GM12878 (cell line): Measurements from ENCODE around the gene CYB5D1. TPM values are rescaled to one million over a fixed set of nuclear protein-coding genes. Genes with fewer than 3 reads are reported as not detected.

Experiments used
- ATAC-seq: fragments of 200-7000 bp; cut with Tn5 transposase; 3 replicates; pipeline ENCODE4 v1.9.1; 2020; ENCODE audit warnings: mild to moderate bottlenecking, moderate library complexity
- BruUV-seq: library from RNA; stranded (reverse); fragments of 400-500 nt; replicated peaks from 2 replicates; lab custom pipeline; 2021; lab: Mats Ljungman, UMichigan
- CTCF ChIA-PET: fragments of 300-600 bp; sonication (Branson Sonifier 250); formaldehyde crosslinking; extraction: SDS; loops from one replicate; lab custom pipeline; 2021; ENCODE audit warnings: inconsistent platforms; lab: Yijun Ruan, JAX
- POLR2A ChIA-PET: fragments of 350-600 bp; formaldehyde crosslinking; extraction: SDS; loops from one replicate; lab custom pipeline; 2021; ENCODE audit warnings: inconsistent platforms; lab: Charles Lee
- RAD21 ChIA-PET: fragments of 300-600 bp; sonication (Branson Sonifier 250); formaldehyde crosslinking; loops from one replicate; lab custom pipeline; 2023; ENCODE audit warnings: antibody characterized with exemption; ENCODE audit not compliant: unreplicated experiment; lab: Charles Lee
- SMC1A ChIA-PET: fragments of 300-600 bp; sonication (Branson Sonifier 250); formaldehyde crosslinking; loops from one replicate; lab custom pipeline; 2023; ENCODE audit not compliant: unreplicated experiment, uncharacterized antibody; lab: Charles Lee
- DNase-seq: peaks from one replicate; pipeline ENCODE4 v3.0.0-alpha.2; 2011; ENCODE audit warnings: low read depth, low spot score
- FAIRE-seq: peaks from 3 replicates; lab custom pipeline; 2011; peaks lifted over from hg19 to GRCh38; lab: Jason Lieb, UNC
- H2AFZ ChIP-seq: 2 replicates; pipeline ENCODE4 v1.6.0; 2011; ENCODE audit warnings: low read depth, low read length, control low read depth; ENCODE audit not compliant: control insufficient read depth
- H3K27ac ChIP-seq: 2 replicates; pipeline ENCODE4 v1.5.1; 2011; ENCODE audit warnings: control low read depth; ENCODE audit not compliant: control insufficient read depth, insufficient read depth
- H3K27me3 ChIP-seq, 2 experiments: replicated peaks in 1 of 2; 2 replicates each; pipeline versions ENCODE4 v1.6.0 to v1.6.1; 2011; ENCODE audit warnings: low read length in 1 of 2; ENCODE audit not compliant: control insufficient read depth in 2 of 2, insufficient read depth in 2 of 2
- H3K36me3 ChIP-seq, 2 experiments: 2 replicates each; pipeline ENCODE4 v1.5.1; 2011; ENCODE audit warnings: low read length in 1 of 2; ENCODE audit not compliant: control insufficient read depth in 2 of 2, insufficient read depth in 2 of 2
- H3K4me1 ChIP-seq: 2 replicates; pipeline ENCODE4 v1.6.1; 2011; ENCODE audit warnings: mild to moderate bottlenecking, low read length, moderate library complexity, mixed read lengths; ENCODE audit not compliant: control insufficient read depth, insufficient read depth
- H3K4me2 ChIP-seq: 2 replicates; pipeline ENCODE4 v1.6.0; 2011; ENCODE audit warnings: control low read depth; ENCODE audit not compliant: control insufficient read depth, insufficient read depth
- H3K4me3 ChIP-seq: fragments of 200-600 bp; sonication (generic); 2 replicates; pipeline ENCODE4 v1.5.1; 2016
- H3K79me2 ChIP-seq: 2 replicates; pipeline ENCODE4 v1.6.0; 2011; ENCODE audit warnings: low read length; ENCODE audit not compliant: control insufficient read depth, insufficient read depth
- H3K9ac ChIP-seq: 2 replicates; pipeline ENCODE4 v1.8.0; 2011; ENCODE audit warnings: low read length, control low read depth, mixed read lengths; ENCODE audit not compliant: control insufficient read depth, insufficient read depth
- H3K9me3 ChIP-seq: replicated peaks from 3 replicates; pipeline ENCODE4 v1.5.1; 2011; ENCODE audit warnings: mild to moderate bottlenecking, low read length; ENCODE audit not compliant: control insufficient read depth, insufficient read depth
- H4K20me1 ChIP-seq: 2 replicates; pipeline ENCODE4 v1.6.0; 2011; ENCODE audit not compliant: control insufficient read depth, insufficient read depth
- ATF7 ChIP-seq: fragments of 450-650 bp; IDR thresholded peaks from 2 replicates; pipeline ENCODE4 v1.6.1; 2016; ENCODE audit warnings: low read depth, mild to moderate bottlenecking
- CBFB ChIP-seq: IDR thresholded peaks from 2 replicates; pipeline ENCODE4 v1.6.1; 2016; ENCODE audit warnings: antibody characterized with exemption, low read depth
- CHD1 ChIP-seq: IDR thresholded peaks from 2 replicates; pipeline ENCODE4 v1.6.1; 2012; ENCODE audit warnings: low read depth, low read length, improper control_type of control experiment
- ETV6 ChIP-seq, 2 experiments: fragments of 450-650 bp in 1 of 2; IDR thresholded peaks in 1 of 2; conservative IDR thresholded peaks in 1 of 2; 2 replicates each; pipeline ENCODE4 v1.6.1; 2014; ENCODE audit warnings: antibody characterized with exemption in 1 of 2, borderline replicate concordance in 1 of 2, low read depth in 1 of 2, mild to moderate bottlenecking in 1 of 2, moderate library complexity in 1 of 2
- IKZF1 ChIP-seq: fragments of 450-650 bp; conservative IDR thresholded peaks from 2 replicates; pipeline ENCODE4 v1.6.1; 2017; ENCODE audit warnings: antibody characterized with exemption, mild to moderate bottlenecking
- SIX5 ChIP-seq: IDR thresholded peaks from 2 replicates; pipeline ENCODE4 v1.6.1; 2011; ENCODE audit warnings: mild to moderate bottlenecking, low read depth, low read length, moderate library complexity; ENCODE audit not compliant: severe bottlenecking
- YBX1 ChIP-seq: fragments of 450-650 bp; IDR thresholded peaks from 2 replicates; pipeline ENCODE4 v1.6.1; 2016; ENCODE audit warnings: antibody characterized with exemption
- WGBS: methylation state at CpG from one replicate; pipeline ENCODE4 v1.1.6; 2016; ENCODE audit warnings: low lambda C conversion rate; ENCODE audit not compliant: insufficient replicate concordance, insufficient coverage; ENCODE audit errors: missing lambda C conversion rate; 5-methylcytosine and 5-hydroxymethylcytosine counted together
- in situ Hi-C: fragments of 300-500 bp; cut with MboI; formaldehyde crosslinking; loops from 9 replicates; pipeline ENCODE4 v1.14.3; 2018; ENCODE audit warnings: mixed read lengths
- intact Hi-C: fragments of 100-400 bp; cut with micrococcal nuclease; formaldehyde crosslinking; loops from one replicate; pipeline ENCODE4 v1.14.2; 2022; ENCODE audit not compliant: unreplicated experiment
- polyA plus RNA-seq, 11 experiments: library from polyadenylated mRNA; depleted of rRNA in 4 of 11; unstranded in 6 of 11; stranded (reverse) in 5 of 11; fragments of >200 nt; fragmentation: Nextera tagmentation in 4 of 11; fragmentation: Illumina TruSeq in 1 of 11; extraction: Ambion mirVana in 4 of 11; extraction: Trizol in 1 of 11; gene quantifications; 1 replicate in 1 of 11; 2 replicates in 10 of 11; pipeline versions ENCODE4 v1.2.1 to v1.2.3, GENCODE V29; 2011 to 2016; ENCODE audit warnings: inconsistent platforms in 2 of 11, missing spikeins in 2 of 11, low read depth in 1 of 11
- total RNA-seq, 4 experiments: library from RNA; depleted of rRNA in 3 of 4; stranded (reverse); fragments of >200 nt in 3 of 4; fragmentation: Illumina TruSeq in 1 of 4; extraction: Trizol in 1 of 4; gene quantifications; 2 replicates each; pipeline versions ENCODE4 v1.2.1 to v1.2.3, GENCODE V29; 2013 to 2021
- TF ChIP-seq, protein P1 (sequence below): fragments of 450-650 bp; IDR thresholded peaks from 2 replicates; pipeline ENCODE4 v1.6.1; 2017; ENCODE audit warnings: borderline replicate concordance

Gene CYB5D1
- total and polyA plus RNA-seq, 10 of the 15 experiments (the other 5 are each of a cell fraction or from before 2014, with no cell fraction given): 1.6 to 8.7 (median 6.4) TPM

DNA sequence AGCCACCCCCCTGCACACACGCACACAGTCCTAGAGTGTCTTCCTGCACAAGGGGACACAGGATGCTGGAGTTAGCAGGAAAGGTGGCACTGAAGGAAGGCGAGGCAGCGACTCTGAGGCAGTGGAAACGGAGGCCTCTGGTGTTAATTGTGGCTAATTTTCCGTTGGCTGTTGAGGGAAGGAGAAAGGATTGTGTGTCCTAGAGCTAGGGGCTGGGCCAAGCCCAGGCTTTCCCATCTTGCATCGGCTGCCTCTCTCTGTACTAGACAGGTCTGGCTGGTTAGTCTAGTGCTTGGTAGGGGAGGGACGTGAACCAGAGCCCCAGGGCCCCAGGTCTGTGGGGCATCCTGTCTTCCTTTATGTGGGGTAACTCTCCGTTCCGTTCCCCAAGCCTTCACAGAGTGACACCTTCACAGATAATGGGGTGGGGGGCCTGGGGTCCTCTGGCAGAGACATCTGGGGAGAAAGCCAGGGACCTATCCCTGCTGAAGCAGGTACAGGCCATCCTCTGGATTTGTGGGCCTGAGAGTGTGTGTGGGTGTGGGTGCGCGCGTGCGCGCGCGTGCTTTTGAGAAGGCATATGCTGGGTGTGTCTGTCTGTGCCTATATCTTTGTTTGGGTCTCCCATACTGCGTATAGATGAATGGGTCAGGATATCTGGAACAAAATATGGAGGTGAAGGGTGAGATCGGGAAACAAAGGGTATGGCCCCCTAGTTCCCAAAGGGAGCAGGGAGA lies 30.5 kb downstream of the CYB5D1 start, which contains the start of gene CHD3 (continued):
- TF ChIP-seq ETV6 (conservative IDR thresholded peaks at IDR 0.05 in 1 of 2, IDR thresholded peaks at IDR 0.05 in 1 of 2; ENCODE audit: borderline replicate concordance in 1 of 2, low read depth in 1 of 2): no peak
- TF ChIP-seq CHD1: no peak

DNA sequence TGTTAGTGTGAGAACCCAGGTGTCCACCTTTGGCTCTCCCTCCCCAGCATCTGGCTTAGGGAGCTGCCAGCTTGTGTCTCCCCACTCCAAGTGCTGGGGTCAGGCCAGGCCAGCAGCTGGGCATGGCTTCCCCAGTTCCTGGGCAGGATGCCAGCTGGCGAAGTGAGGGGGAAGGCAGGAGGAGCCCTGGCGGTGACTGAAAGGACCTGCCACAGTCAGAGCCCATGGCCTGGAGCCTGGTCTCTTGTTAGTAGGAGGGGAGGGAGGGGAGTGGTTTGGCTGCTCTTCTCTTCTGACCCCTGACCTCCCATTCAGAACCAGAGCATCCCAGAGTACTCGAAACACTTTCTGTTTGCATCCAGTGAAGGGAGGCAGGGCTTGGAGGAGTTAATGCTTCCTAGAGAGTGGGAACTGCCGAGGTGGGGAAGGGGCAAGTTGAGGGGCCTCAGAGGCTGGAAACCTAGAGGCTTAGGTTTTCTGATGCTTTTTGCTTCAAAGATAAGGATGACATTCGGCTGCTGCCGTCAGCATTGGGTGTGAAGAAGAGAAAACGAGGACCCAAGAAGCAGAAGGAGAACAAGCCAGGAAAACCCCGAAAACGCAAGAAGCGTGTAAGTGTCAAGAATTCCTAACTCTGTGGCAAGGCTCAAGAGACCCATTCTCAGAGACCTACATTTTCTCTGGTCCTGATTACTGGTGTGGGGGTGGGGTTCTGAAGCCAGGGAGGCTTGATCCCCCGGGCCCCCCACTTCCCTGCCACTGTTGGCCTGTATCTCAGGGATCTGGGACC lies 31.6 kb downstream of the CYB5D1 start:
- peaks cover 6% of the 10 kb centered on the region for H3K4me1 ChIP-seq
- in situ Hi-C loops: no loop called here
- 78% methylated on average over 11 of the region's 11 CpGs for WGBS
- H3K36me3 ChIP-seq: peaks cover 16 to 17% of the 10 kb centered on the region in 2 experiments; a peak in 3 of 4 replicates
- no peak overlapping the region for H3K27ac ChIP-seq
- TF ChIP-seq YBX1 (no peak), CBFB (no peak), IKZF1 (no peak), ATF7 (no peak), SIX5 (no peak)
- TF ChIP-seq, protein P1, sequence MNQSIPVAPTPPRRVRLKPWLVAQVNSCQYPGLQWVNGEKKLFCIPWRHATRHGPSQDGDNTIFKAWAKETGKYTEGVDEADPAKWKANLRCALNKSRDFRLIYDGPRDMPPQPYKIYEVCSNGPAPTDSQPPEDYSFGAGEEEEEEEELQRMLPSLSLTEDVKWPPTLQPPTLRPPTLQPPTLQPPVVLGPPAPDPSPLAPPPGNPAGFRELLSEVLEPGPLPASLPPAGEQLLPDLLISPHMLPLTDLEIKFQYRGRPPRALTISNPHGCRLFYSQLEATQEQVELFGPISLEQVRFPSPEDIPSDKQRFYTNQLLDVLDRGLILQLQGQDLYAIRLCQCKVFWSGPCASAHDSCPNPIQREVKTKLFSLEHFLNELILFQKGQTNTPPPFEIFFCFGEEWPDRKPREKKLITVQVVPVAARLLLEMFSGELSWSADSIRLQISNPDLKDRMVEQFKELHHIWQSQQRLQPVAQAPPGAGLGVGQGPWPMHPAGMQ: no peak
- intact Hi-C loops: no loop called here
- no peak overlapping the region for H2AFZ ChIP-seq
- ChIA-PET POLR2A (interaction anchor here (0.6 kb wide), 1 partner anchor 355 kb away, joined by 3 read pairs; no protein-coding TSS in a partner anchor), SMC1A (no interaction called here), CTCF (interaction anchor here (1.5 kb wide), 2 partner anchors 18 to 26 kb away, joined by 3 read pairs; no protein-coding TSS in a partner anchor), RAD21 (no interaction called here)
- H4K20me1 ChIP-seq: no peaks in the 10 kb centered on the region
- no peaks in the 10 kb centered on the region for H3K27me3 ChIP-seq
- no peak for ATAC-seq
- no peak overlapping the region; the same call in 1 of the 2 replicates for H3K9ac ChIP-seq
- FAIRE-seq: no peak
- 0 out of 2 replicates have a peak overlapping the region, but pooled peaks have one; percentile 88 for H3K4me3 ChIP-seq
- BruUV-seq: no TSS peak
- H3K9me3 ChIP-seq: no peaks in the 10 kb centered on the region
- no peak overlapping the region; the same call in 1 of the 2 replicates for H3K4me2 ChIP-seq
- no peak for DNase-seq
- H3K79me2 ChIP-seq: peaks cover 43% of the 10 kb centered on the region
